Activated CD4-positive, CD25-positive, alpha-beta regulatory T cell treated with anti-CD3 and anti-CD28 coated beads, Interleukin-2, amount 50 U/mL, for 16 hours (primary cell): ENCODE data around the gene NAALADL1.

Source experiments
- DNase-seq: peaks from one replicate; pipeline ENCODE4 v3.0.0-alpha.2; 2020; ENCODE audit warnings: low read depth, low spot score

NAALADL1 gene

GRCh38 chr11:65058419-65059054 is at the start of gene NAALADL1:
NAALADL1 (minus strand) TSS chr11:65058553; CDS start chr11:65058521, 32 bp downstream.
- no peak for DNase-seq

DNA sequence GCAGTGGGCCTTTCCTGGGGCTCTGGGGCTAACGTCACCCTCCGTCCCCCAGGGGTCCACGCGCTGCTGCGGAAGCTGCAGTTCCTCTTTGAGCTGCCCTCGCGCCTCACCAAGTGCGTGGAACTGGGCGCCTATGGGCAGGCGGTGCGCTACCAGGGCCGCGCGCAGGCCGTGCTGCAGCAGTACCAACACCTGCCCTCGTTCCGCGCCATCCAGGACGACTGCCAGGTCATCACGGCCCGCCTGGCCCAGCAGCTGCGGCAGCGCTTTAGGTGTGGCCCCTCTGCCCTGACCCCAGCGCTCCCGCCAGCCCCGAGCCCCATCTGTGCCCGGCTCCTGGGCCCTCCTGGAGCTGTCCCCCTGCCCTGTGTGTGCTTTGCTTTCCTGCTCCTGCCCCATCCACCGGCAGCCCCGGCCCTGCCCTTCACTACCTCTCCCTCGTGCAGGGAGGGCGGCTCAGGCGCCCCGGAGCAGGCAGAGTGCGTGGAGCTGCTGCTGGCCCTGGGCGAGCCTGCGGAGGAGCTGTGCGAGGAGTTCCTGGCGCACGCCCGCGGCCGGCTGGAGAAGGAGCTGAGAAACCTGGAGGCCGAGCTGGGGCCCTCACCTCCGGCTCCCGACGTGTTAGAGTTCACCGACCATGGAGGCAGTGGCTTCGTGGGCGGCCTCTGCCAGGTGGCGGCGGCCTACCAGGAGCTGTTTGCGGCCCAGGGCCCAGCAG is 49.6 kb upstream of the NAALADL1 start:
- DNase-seq: no peak

DNA sequence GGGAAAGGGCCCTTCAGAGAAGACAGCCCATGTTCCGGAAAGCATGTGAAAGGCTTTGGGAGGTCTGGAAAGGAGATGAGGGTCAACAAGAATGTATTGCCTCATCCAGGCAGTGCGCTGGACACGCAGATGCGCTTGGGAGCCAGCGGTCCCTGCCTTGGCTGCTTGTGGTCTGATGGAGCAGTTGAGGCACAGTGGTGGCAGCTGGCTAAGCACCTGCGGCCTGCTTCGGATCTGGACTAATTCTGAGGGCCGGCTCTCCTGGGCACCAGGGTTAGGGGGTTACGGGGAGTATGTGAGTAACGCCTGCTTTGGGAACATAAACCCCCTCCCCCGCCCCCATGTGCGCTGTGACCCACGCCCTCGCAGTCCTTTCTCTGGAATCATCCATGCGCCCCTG is 48.7 kb upstream of the NAALADL1 start:
- no peak for DNase-seq

DNA sequence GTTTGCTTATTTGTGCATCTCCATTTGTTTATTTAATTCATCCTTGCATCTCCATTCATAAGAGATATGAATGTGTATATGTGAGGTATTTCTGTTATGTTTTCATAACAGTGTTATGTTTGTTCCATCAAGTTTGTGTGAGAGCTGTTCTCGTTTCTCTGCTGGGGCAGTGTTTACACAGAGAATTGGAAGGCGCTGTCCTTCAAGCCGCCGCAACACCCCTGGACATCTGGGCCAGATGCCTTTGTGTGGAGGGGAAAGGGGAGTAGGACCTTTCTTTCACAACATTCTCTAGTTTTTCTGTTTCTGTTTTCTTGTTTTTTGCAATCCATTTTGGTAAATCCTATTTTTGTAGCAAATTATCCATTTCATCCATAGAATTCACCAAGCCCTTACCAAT is 46.3 kb upstream of the NAALADL1 start:
- DNase-seq: no peak

DNA sequence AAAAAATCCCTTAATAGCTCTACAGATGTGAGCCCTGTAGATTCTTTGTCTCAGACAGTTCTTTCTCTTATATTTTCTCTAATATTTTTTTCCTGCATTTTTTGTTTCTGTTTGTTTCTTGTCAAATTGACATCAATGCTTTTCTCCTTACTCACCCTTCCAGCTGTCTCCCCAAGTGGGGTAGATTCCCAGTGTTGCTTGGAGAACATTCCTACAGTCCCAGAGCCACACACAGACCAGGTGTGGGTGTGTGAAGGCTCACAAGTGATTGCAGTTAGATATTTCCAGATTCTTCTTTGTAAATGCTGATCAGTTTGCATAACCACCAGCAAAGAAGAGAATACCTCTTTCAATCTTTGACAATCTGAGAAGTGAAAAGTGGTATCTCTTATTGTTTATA is 45.1 kb upstream of the NAALADL1 start:
- DNase-seq: no peak

- no peak for DNase-seq
These were observed 44.1 kb upstream of the NAALADL1 start for GRCh38 chr11:65102142-65103095.

GRCh38 chr11:65100674-65101350 is 42.5 kb upstream of the NAALADL1 start:
- no peak for DNase-seq

DNA sequence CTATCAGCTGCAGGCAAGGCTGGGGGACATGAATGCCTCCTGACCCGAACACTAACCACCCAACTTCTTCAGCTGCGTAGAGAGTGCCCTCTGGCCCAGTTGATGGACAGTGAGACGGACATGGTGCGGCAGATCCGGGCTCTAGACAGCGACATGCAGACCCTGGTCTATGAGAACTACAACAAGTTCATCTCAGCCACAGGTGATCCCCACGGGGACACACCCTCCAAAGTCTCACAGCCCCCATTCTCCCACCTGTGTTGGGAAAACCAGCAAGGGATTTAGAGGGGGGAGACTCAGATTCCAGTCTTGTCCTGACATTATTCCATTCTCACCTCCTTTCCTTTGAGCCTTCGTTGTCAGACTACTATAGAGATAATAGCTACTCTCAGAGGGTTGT is 38.6 kb upstream of the NAALADL1 start:
- no peak for DNase-seq

GRCh38 chr11:65095974-65096806 is 37.8 kb upstream of the NAALADL1 start, which contains the start of gene VPS51:
VPS51 (plus strand) TSS chr11:65096214; CDS start chr11:65096251, 37 bp downstream.
- peak; percentile 80 for DNase-seq

DNA sequence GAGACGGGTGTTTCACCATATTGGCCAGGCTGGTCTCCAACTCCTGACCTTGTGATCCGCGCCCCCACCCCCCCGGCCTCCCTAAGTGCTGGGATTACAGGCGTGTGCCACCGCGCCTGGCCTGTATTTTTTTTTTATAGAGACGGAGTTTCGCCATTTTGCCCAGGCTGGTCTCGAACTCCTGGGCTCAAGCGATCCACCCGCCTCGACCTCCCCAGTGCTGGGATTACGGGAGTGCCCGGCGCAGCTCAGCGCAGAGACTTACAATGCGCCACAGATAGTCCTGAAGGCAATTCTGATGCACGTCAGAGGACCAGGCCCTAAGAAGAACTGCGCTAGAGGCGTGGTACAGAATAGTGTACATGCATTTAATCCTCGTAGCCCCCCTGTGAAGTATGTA is 37.1 kb upstream of the NAALADL1 start:
- DNase-seq: no peak

DNA sequence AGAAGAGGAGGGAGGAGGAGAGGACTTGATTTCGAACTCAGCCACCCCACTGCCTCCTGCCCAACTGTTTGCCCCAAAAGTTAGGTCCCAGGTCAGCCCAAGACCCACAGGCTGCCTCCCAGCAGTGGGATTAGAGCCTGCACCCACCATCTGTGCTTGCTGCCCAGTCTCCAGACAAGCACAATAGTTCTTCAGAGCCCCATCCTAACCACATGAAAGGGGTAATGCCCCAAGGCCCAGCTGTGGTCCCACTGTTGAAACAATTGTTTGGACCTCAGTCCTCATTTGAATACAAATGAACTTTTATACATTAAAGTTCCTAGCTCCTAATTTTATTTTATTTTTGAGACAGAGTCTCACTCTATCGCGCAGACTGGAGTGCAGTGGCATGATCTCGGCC is 32.3 kb upstream of the NAALADL1 start:
- DNase-seq: no peak

DNA sequence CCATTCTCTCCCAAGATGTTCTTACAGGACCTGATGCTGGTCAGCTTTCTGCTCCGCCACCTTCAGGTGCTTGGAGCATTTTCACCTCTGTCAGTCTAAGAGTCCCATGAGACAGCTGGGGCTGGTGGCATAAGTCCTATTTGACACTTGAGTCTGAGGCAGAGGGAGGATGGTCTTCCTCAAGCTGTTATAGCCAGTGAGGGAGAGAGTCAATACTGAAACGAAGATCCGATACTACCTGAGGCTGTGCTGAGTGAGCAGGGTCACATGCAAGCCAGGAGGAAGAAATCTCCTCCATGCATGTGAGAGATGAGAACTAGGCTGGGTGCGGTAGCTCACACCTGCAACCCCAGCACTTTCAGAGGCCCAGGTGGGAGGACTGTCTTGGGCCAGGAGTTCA is 31.3 kb upstream of the NAALADL1 start:
- DNase-seq: no peak

DNA sequence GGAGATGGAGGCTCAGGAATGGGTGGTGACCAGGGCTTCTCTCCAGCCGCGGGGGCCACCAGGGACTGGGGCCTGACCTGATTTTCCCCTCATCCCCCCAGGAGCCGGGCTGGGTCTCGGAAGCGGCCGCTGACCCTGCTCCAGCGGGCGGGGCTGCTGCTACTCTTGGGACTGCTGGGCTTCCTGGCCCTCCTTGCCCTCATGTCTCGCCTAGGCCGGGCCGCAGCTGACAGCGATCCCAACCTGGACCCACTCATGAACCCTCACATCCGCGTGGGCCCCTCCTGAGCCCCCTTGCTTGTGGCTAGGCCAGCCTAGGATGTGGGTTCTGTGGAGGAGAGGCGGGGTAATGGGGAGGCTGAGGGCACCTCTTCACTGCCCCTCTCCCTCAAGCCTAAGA is 29.5 kb upstream of the NAALADL1 start:
- DNase-seq: no peak

DNA sequence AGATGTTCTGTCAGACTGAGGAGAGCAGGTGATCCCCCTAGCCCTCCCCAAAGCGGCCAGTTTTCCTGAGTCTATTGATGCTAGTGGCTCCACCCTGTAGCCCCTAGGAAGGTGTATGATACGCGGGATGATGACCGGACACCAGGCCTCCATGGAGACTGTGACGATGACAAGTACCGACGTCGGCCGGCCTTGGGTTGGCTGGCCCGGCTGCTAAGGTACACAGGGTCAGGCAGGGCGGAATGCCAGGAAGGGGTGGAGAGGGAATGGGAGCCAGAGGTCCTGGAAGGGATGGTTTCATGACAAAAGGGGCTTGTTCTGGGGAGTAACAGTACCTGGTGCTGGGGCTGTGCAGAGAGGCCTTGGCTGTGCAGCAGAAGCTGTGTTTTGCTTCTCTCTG is 28.9 kb upstream of the NAALADL1 start:
- DNase-seq: no peak

DNA sequence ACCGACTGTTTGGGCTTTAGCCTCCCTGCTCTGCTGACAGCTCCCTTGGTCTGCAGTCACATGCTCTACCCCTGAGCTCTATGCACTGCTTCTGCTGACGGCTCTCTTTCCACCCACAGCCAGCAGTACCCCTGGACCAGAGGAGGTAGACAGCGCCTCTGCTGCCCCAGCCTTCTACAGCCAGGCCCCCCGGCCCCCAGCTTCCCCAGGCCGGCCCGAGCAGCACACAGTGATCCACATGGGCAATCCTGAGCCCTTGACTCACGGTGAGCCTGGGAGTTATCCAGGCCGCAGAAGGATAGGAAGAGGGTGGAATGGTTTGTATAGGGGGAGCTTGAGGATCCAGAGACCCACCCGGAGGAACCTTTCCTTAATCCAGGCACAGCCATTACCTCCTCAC is 28.5 kb upstream of the NAALADL1 start:
- DNase-seq: no peak

- no peak for DNase-seq
These were observed 27.1 kb upstream of the NAALADL1 start for GRCh38 chr11:65085446-65085845.

DNA sequence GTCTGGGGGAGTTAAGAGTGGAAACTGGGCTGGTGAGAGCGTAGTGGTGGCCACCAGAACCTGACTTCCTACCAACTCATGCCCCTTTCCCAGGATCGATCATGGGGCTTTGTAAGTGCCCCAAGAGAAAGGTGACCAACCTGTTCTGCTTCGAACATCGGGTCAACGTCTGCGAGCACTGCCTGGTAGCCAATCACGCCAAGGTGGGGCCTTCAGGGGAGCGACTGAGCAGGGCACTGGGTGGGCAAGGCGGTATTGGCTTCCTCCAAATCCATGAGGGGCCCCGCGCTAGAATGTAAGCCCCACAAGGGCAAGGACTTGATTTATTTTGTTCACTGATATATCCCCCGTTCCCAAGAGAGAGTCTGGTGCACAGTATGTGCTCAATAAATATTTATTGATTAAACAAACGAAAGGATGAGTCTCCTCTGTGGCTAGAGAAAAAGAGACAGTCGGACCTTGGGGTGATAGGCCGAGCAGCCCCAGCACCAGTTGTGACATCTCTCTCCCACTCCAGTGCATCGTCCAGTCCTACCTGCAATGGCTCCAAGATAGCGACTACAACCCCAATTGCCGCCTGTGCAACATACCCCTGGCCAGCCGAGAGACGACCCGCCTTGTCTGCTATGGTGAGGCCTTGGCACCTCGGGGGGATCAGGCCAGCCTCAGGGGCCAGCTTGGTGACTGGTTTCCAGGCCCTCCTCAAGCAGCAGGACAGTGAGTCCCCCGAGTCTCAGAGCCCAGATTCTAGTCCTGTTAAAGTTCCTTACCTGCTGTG is 26.4 kb upstream of the NAALADL1 start:
- no peak for DNase-seq

DNA sequence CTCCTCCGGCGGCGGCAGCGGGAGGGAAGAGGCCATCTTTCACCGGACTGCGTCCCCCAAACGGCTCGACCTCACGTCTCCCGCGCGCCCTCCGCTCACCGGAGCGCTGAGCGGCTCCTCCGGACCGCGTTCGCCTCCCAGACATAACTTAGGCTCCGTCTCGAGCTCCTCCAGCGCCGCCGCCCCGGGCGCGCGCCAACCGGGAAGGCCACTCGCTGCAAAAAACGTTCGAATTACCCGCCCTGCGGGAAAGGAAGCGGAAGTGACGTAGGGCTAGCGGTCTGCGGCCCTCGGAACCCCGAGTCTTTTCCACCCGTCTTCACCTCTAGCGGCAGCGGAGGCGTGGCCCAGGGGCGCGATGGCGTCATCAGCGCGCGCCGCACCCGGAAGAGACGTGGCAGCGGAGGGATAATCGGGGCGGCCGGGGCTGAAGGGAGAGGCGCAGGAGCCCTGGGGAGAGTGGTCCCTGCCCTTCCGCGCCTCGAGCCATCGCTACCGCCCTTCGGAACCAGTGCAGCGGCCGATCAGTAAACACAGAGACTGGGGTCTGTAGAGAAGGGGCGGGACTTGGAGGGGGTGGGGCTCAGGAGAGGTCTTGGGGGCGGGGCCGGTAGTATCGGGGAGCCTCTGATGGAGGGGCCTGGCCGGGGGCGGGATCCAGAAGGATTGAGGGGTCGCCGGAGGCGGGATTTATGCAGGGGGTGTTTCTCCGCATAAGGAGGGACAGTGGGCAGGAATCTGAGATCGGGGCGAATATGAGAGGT is 25.7 kb upstream of the NAALADL1 start, which contains the start of the genes CDCA5 and ZFPL1:
TSS of gene CDCA5 (minus strand) at position 207 of the 764 bp plus-strand sequence. CDS start at position 145, 62 bp downstream.
TSS of gene ZFPL1 (plus strand) at position 389 of the 764 bp plus-strand sequence. CDS start 477 bp downstream, outside the sequence.
- DNase-seq: peak; percentile 94
